ENCODE results near the gene CTNNA3. TPM values are rescaled to one million over a fixed set of nuclear protein-coding genes. Genes with fewer than 3 reads are reported as not detected.

CTNNA3 gene
- total and polyA plus RNA-seq, 10 donors, result 0.03 to 2.4 (median 0.76) TPM; not detected in 1

GRCh38 chr10:66564287-66564686 lies 1131.7 kb downstream of the CTNNA3 start:
- peaks cover 0 to 2% (median 0%) of the 10 kb centered on the region in 8 donors for H3K9me3 ChIP-seq
- 54 to 76% (median 60%) methylated on average over 3 of the region's 3 CpGs for WGBS, 5 donors
- H3K36me3 ChIP-seq, result no peaks in the 10 kb centered on the region
- H3K4me1 ChIP-seq, result no peaks in the 10 kb centered on the region
- no peak for TF ChIP-seq POLR2A (IDR thresholded peaks at IDR 0.05)
- TF ChIP-seq POLR2AphosphoS5 (IDR thresholded peaks at IDR 0.05), result no peak
- TF ChIP-seq CTCF (IDR thresholded peaks at IDR 0.05 in 8 of 11, conservative IDR thresholded peaks at IDR 0.05 in 3 of 11), result no peak
- no peak for DNase-seq
- no peak overlapping the region for H3K27ac ChIP-seq
- no peaks in the 10 kb centered on the region for H3K27me3 ChIP-seq (replicated peaks in 1 of 7)
- no peak overlapping the region for H3K4me3 ChIP-seq
- intact Hi-C loops (cut with DNase I; ENCODE audit: low total_unique reads), result no loop called here

- H3K4me1 ChIP-seq, result no peaks in the 10 kb centered on the region
- intact Hi-C loops (cut with DNase I; ENCODE audit: low total_unique reads), result no loop called here
- DNase-seq, result no peak
Measured at GRCh38 chr10:66555061-66555460, 1140.9 kb downstream of the CTNNA3 start.

GRCh38 chr10:66552331-66552730 lies 1143.7 kb downstream of the CTNNA3 start:
- Histone ChIP-seq H3K9me3 (peaks cover 0 to 4% (median 0%) of the 10 kb centered on the region in 8 donors), H3K36me3 (no peaks in the 10 kb centered on the region), H3K4me3 (no peak overlapping the region), H3K4me1 (no peaks in the 10 kb centered on the region), H3K27me3 (replicated peaks in 1 of 7) (no peaks in the 10 kb centered on the region), H3K27ac (no peak overlapping the region)
- intact Hi-C loops (cut with DNase I; ENCODE audit: low total_unique reads), result no loop called here
- 87 to 100% (median 93%) methylated on average over 1 of the region's 1 CpG for WGBS, 5 donors
- no peak for DNase-seq
- TF ChIP-seq CTCF (IDR thresholded peaks at IDR 0.05 in 8 of 11, conservative IDR thresholded peaks at IDR 0.05 in 3 of 11) (no peak), POLR2AphosphoS5 (IDR thresholded peaks at IDR 0.05) (no peak), POLR2A (IDR thresholded peaks at IDR 0.05) (no peak)

More at GRCh38 chr10:66555061-66555460, 1140.9 kb downstream of the CTNNA3 start:
- Histone ChIP-seq H3K4me3 (no peak overlapping the region), H3K27ac (no peak overlapping the region), H3K9me3 (peaks cover 0 to 4% (median 0%) of the 10 kb centered on the region in 8 donors), H3K27me3 (replicated peaks in 1 of 7) (no peaks in the 10 kb centered on the region), H3K36me3 (no peaks in the 10 kb centered on the region)
- no peak for TF ChIP-seq POLR2AphosphoS5 (IDR thresholded peaks at IDR 0.05)
- no peak for TF ChIP-seq POLR2A (IDR thresholded peaks at IDR 0.05)
- no peak for TF ChIP-seq CTCF (IDR thresholded peaks at IDR 0.05 in 8 of 11, conservative IDR thresholded peaks at IDR 0.05 in 3 of 11)
- 61 to 75% (median 62%) methylated on average over 2 of the region's 2 CpGs for WGBS, 5 donors

- Histone ChIP-seq H3K27ac (no peak overlapping the region), H3K4me1 (no peaks in the 10 kb centered on the region), H3K4me3 (no peak overlapping the region), H3K27me3 (replicated peaks in 1 of 7) (no peaks in the 10 kb centered on the region), H3K9me3 (peaks cover 0 to 4% (median 0%) of the 10 kb centered on the region in 8 donors), H3K36me3 (no peaks in the 10 kb centered on the region)
- no peak for TF ChIP-seq CTCF (IDR thresholded peaks at IDR 0.05 in 8 of 11, conservative IDR thresholded peaks at IDR 0.05 in 3 of 11)
- no peak for TF ChIP-seq POLR2AphosphoS5 (IDR thresholded peaks at IDR 0.05)
- TF ChIP-seq POLR2A (IDR thresholded peaks at IDR 0.05), result no peak
- WGBS, 5 donors, result 59 to 74% (median 65%) methylated on average over 3 of the region's 3 CpGs
- intact Hi-C loops (cut with DNase I; ENCODE audit: low total_unique reads), result no loop called here
- no peak for DNase-seq
Measured at GRCh38 chr10:66550351-66550750, 1145.6 kb downstream of the CTNNA3 start.

Measured in spleen (tissue), 11 donors.